ENCODE data around the gene BTBD9. TPM values are rescaled to one million over a fixed set of nuclear protein-coding genes. Genes with fewer than 3 reads are reported as not detected.

Gene BTBD9
- total and polyA plus RNA-seq, 2 donors (not counting 1 experiment from before 2014, with no cell fraction given): 4.1 to 48.9 TPM

DNA sequence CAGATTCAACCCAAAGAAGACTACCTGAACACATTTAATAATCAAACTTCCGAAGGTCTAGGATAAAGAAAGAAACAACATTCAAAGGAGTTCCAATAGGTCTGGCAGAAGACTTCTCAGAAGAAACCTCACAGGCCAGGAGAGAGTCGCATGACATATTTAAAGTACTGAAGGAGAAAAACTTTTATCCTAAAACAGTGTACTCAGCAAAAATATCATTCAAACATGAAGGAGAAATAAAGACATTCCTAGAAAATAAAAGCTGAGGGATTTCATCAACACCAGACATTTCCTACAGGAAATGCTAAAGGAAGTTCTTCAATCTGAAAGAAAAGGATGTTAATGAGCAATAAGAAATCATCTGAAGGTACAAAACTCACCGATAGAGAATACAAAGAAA, 108.6 kb downstream of the BTBD9 start:
- peaks cover 2 to 3% of the 10 kb centered on the region in 2 experiments for H3K36me3 ChIP-seq (replicated peaks in 1 of 2; ENCODE audit: control extremely low read depth in 1 of 2, control insufficient read depth in 1 of 2, extremely low read depth in 1 of 2, insufficient read depth in 2 of 2, low read length in 1 of 2)
- POLR2A ChIA-PET: no interaction called here
- no peaks in the 10 kb centered on the region for H3K27me3 Mint-ChIP-seq
- ATAC-seq (ENCODE audit: low read depth): no peak
- no peak overlapping the region for H2AFZ ChIP-seq (ENCODE audit: insufficient read depth, low read depth, low read length, poor library complexity, severe bottlenecking)
- WGBS (ENCODE audit: insufficient coverage): no CpG with 5 or more reads among the region's 3 CpGs
- no peak overlapping the region for H3K4me3 ChIP-seq (ENCODE audit: control extremely low read depth in 1 of 5, extremely low read depth in 1 of 5, insufficient read depth in 1 of 5, low read depth in 2 of 5, low read length in 4 of 5)
- no peak overlapping the region for H3K4me2 ChIP-seq (replicated peaks; ENCODE audit: low read depth, low read length, poor library complexity, severe bottlenecking)
- H3K27me3 ChIP-seq (replicated peaks in 1 of 4; ENCODE audit: control extremely low read depth in 1 of 4, control insufficient read depth in 3 of 4, insufficient read depth in 4 of 4, low read length in 3 of 4): no peaks in the 10 kb centered on the region
- no peak for DNase-seq
- H4K20me1 ChIP-seq (ENCODE audit: control insufficient read depth, insufficient read depth, low read length, poor library complexity, severe bottlenecking): no peaks in the 10 kb centered on the region
- no peaks in the 10 kb centered on the region for H3K4me1 ChIP-seq (ENCODE audit: control insufficient read depth in 2 of 2, insufficient read depth in 2 of 2, low read length in 2 of 2)
- TF ChIP-seq, protein P1, sequence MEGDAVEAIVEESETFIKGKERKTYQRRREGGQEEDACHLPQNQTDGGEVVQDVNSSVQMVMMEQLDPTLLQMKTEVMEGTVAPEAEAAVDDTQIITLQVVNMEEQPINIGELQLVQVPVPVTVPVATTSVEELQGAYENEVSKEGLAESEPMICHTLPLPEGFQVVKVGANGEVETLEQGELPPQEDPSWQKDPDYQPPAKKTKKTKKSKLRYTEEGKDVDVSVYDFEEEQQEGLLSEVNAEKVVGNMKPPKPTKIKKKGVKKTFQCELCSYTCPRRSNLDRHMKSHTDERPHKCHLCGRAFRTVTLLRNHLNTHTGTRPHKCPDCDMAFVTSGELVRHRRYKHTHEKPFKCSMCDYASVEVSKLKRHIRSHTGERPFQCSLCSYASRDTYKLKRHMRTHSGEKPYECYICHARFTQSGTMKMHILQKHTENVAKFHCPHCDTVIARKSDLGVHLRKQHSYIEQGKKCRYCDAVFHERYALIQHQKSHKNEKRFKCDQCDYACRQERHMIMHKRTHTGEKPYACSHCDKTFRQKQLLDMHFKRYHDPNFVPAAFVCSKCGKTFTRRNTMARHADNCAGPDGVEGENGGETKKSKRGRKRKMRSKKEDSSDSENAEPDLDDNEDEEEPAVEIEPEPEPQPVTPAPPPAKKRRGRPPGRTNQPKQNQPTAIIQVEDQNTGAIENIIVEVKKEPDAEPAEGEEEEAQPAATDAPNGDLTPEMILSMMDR (IDR thresholded peaks at IDR 0.05): no peak
- TF ChIP-seq EZH2 (IDR thresholded peaks at IDR 0.05; ENCODE audit: borderline replicate concordance, insufficient read depth, low read depth, low read length, poor library complexity, severe bottlenecking): no peak
- peaks cover 14% of the 10 kb centered on the region for H3K79me2 ChIP-seq (ENCODE audit: control insufficient read depth, insufficient read depth, low read length)
- no peak overlapping the region for H3K4me3 Mint-ChIP-seq
- peaks cover 26% of the 10 kb centered on the region for H3K4me1 Mint-ChIP-seq
- peaks cover 6% of the 10 kb centered on the region for H3K9me3 Mint-ChIP-seq (ENCODE audit: insufficient read depth)
- H3K27ac Mint-ChIP-seq: no peak overlapping the region
- H3K9ac ChIP-seq (ENCODE audit: low read length): no peak overlapping the region
- H3K27ac ChIP-seq (ENCODE audit: low read length in 2 of 2): no peak overlapping the region
- CTCF ChIA-PET: no interaction called here
- intact Hi-C loops (cut with micrococcal nuclease): no loop called here
- peaks cover 3 to 32% (median 13%) of the 10 kb centered on the region in 3 donors for H3K9me3 ChIP-seq (ENCODE audit: control extremely low read depth in 1 of 3, control insufficient read depth in 2 of 3, insufficient read depth in 1 of 3, low read length in 2 of 3)

DNA sequence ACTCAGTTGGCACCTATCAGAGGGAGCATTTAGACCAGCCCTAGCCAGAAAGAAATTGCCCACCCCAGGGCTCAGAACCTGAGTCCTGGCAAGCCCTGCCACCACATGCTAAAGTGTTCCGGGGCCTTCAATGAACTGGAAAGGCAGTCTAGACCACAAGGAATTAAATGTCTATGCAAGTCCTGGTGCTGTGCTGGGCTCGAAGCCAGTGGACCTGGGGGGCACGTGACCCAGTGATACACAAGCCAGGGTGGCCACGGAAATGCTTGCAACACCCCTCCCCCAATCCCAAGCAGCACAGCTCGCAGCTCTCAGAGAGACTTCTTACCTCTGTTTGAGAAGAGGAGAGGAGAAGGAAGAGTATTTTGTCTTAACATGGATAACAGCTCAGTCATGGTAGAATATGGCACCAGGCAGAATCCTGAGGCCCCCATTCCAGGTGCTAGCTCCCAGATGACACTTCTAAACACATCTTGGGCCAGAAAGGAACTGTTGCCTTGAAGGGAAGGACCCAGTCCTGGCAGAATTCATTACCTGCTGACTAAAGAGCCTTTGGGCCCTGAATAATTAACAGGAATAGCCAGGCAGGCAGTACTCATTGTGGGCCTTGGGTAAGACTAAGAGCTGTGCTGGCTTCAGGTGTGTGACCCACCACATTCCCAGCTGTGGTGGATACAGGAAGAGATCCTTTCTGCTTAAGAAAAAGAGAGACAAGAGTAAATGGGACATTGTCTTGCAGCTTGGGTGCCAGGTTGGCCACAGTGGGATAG, 111.3 kb downstream of the BTBD9 start:
- Mint-ChIP-seq H3K4me1 (peaks cover 23% of the 10 kb centered on the region), H3K4me3 (no peak overlapping the region), H3K27ac (no peak overlapping the region), H3K9me3 (ENCODE audit: insufficient read depth) (peaks cover 8% of the 10 kb centered on the region), H3K27me3 (no peaks in the 10 kb centered on the region)
- Histone ChIP-seq H3K36me3 (replicated peaks in 1 of 2; ENCODE audit: control extremely low read depth in 1 of 2, control insufficient read depth in 1 of 2, extremely low read depth in 1 of 2, insufficient read depth in 2 of 2, low read length in 1 of 2) (peaks cover 2 to 3% of the 10 kb centered on the region in 2 experiments), H3K79me2 (ENCODE audit: control insufficient read depth, insufficient read depth, low read length) (peaks cover 17% of the 10 kb centered on the region), H3K4me2 (replicated peaks; ENCODE audit: low read depth, low read length, poor library complexity, severe bottlenecking) (no peak overlapping the region), H3K4me1 (ENCODE audit: control insufficient read depth in 2 of 2, insufficient read depth in 2 of 2, low read length in 2 of 2) (no peaks in the 10 kb centered on the region), H3K27ac (ENCODE audit: low read length in 2 of 2) (no peak overlapping the region), H3K4me3 (ENCODE audit: control extremely low read depth in 1 of 5, extremely low read depth in 1 of 5, insufficient read depth in 1 of 5, low read depth in 2 of 5, low read length in 4 of 5) (no peak overlapping the region), H3K9me3 (ENCODE audit: control extremely low read depth in 1 of 3, control insufficient read depth in 2 of 3, insufficient read depth in 1 of 3, low read length in 2 of 3) (peaks cover 3 to 36% (median 19%) of the 10 kb centered on the region in 3 donors), H3K27me3 (replicated peaks in 1 of 4; ENCODE audit: control extremely low read depth in 1 of 4, control insufficient read depth in 3 of 4, insufficient read depth in 4 of 4, low read length in 3 of 4) (no peaks in the 10 kb centered on the region), H4K20me1 (ENCODE audit: control insufficient read depth, insufficient read depth, low read length, poor library complexity, severe bottlenecking) (no peaks in the 10 kb centered on the region), H3K9ac (ENCODE audit: low read length) (no peak overlapping the region), H2AFZ (ENCODE audit: insufficient read depth, low read depth, low read length, poor library complexity, severe bottlenecking) (no peak overlapping the region)
- DNase-seq (no peak), ATAC-seq (ENCODE audit: low read depth) (no peak)
- intact Hi-C loops (cut with micrococcal nuclease): no loop called here
- ChIA-PET CTCF (no interaction called here), POLR2A (interaction anchor here (0.6 kb wide), 1 partner anchor 830 kb away, joined by 7 read pairs; no protein-coding TSS in a partner anchor)
- 92% methylated on average over 2 of the region's 5 CpGs for WGBS (ENCODE audit: insufficient coverage)
- TF ChIP-seq EZH2 (IDR thresholded peaks at IDR 0.05; ENCODE audit: borderline replicate concordance, insufficient read depth, low read depth, low read length, poor library complexity, severe bottlenecking): no peak
- TF ChIP-seq, protein P1 (IDR thresholded peaks at IDR 0.05): no peak

Data from B cell (primary cell).